GM12891 (cell line): ENCODE measurements around the gene GALNT13.

Experiments
- DNase-seq: peaks from one replicate; pipeline ENCODE4 v3.0.0; 2011; ENCODE audit warnings: low spot score; ENCODE audit not compliant: insufficient read length
- FAIRE-seq: peaks from 2 replicates; lab custom pipeline; 2011; peaks lifted over from hg19 to GRCh38; lab: Jason Lieb, UNC
- PAX5 ChIP-seq: IDR thresholded peaks from 2 replicates; pipeline ENCODE4 v1.6.1; 2011; ENCODE audit warnings: low read length, moderate library complexity, mild to moderate bottlenecking; ENCODE audit not compliant: insufficient read depth, severe bottlenecking
- POLR2A ChIP-seq: IDR thresholded peaks from 2 replicates; pipeline ENCODE4 v1.6.1; 2011; ENCODE audit warnings: low read depth, low read length, control low read depth
- POLR2AphosphoS5 ChIP-seq: IDR thresholded peaks from 2 replicates; pipeline ENCODE4 v1.6.1; 2011; ENCODE audit warnings: low read depth, low read length, control low read depth
- POU2F2 ChIP-seq: IDR thresholded peaks from 2 replicates; pipeline ENCODE4 v1.6.1; 2011; ENCODE audit warnings: low read depth, mild to moderate bottlenecking, control low read depth, low read length, moderate library complexity
- SPI1 ChIP-seq: IDR thresholded peaks from 2 replicates; pipeline ENCODE4 v1.6.1; 2011; ENCODE audit warnings: low read depth, low read length, control low read depth
- TAF1 ChIP-seq: IDR thresholded peaks from 2 replicates; pipeline ENCODE4 v1.6.1; 2011; ENCODE audit warnings: low read depth, low read length, control low read depth

Gene GALNT13

GRCh38 chr2:154233231-154233630, 361.5 kb downstream of the GALNT13 start:
- DNase-seq (no peak), FAIRE-seq (no peak)
- TF ChIP-seq POU2F2 (no peak), PAX5 (no peak), SPI1 (no peak), TAF1 (no peak), POLR2A (no peak), POLR2AphosphoS5 (no peak)

- no peak for DNase-seq
- FAIRE-seq, result no peak
- TF ChIP-seq PAX5 (no peak), TAF1 (no peak), POLR2A (no peak), SPI1 (no peak), POLR2AphosphoS5 (no peak), POU2F2 (no peak)
Measured at GRCh38 chr2:154238252-154238651, 366.5 kb downstream of the GALNT13 start.

GRCh38 chr2:154240316-154240715, 368.6 kb downstream of the GALNT13 start:
- TF ChIP-seq POLR2AphosphoS5, result no peak
- no peak for TF ChIP-seq SPI1
- no peak for TF ChIP-seq POLR2A
- TF ChIP-seq PAX5, result no peak
- no peak for TF ChIP-seq POU2F2
- TF ChIP-seq TAF1, result no peak
- DNase-seq (no peak), FAIRE-seq (no peak)

GRCh38 chr2:154240921-154241379, 369.2 kb downstream of the GALNT13 start:
- TF ChIP-seq SPI1 (no peak), PAX5 (no peak), POLR2A (no peak), TAF1 (no peak), POLR2AphosphoS5 (no peak), POU2F2 (no peak)
- DNase-seq, result no peak

GRCh38 chr2:154242687-154243086, 371.0 kb downstream of the GALNT13 start:
- TF ChIP-seq TAF1 (no peak), SPI1 (no peak), POU2F2 (no peak), POLR2AphosphoS5 (no peak), POLR2A (no peak), PAX5 (no peak)
- no peak for DNase-seq
- no peak for FAIRE-seq

More at GRCh38 chr2:154240921-154241379, 369.2 kb downstream of the GALNT13 start:
- FAIRE-seq, result no peak

GRCh38 chr2:154243685-154244084, 372.0 kb downstream of the GALNT13 start:
- FAIRE-seq, result no peak
- no peak for DNase-seq
- TF ChIP-seq SPI1 (no peak), POLR2A (no peak), PAX5 (no peak), POLR2AphosphoS5 (no peak), POU2F2 (no peak), TAF1 (no peak)

- TF ChIP-seq POU2F2 (no peak), TAF1 (no peak), POLR2A (no peak), PAX5 (no peak), SPI1 (no peak), POLR2AphosphoS5 (no peak)
- DNase-seq (no peak), FAIRE-seq (no peak)
Measured at GRCh38 chr2:154244932-154245331, 373.2 kb downstream of the GALNT13 start.

GRCh38 chr2:154247503-154247902, 375.8 kb downstream of the GALNT13 start:
- no peak for TF ChIP-seq PAX5
- no peak for TF ChIP-seq POU2F2
- no peak for TF ChIP-seq TAF1
- TF ChIP-seq POLR2A, result no peak
- TF ChIP-seq SPI1, result no peak
- no peak for TF ChIP-seq POLR2AphosphoS5
- no peak for DNase-seq
- no peak for FAIRE-seq

GRCh38 chr2:154256136-154256535, 384.4 kb downstream of the GALNT13 start:
- TF ChIP-seq PAX5 (no peak), POU2F2 (no peak), SPI1 (no peak), POLR2A (no peak), POLR2AphosphoS5 (no peak), TAF1 (no peak)
- FAIRE-seq (no peak), DNase-seq (no peak)
